ENCODE data around the gene HBB. TPM values are rescaled to one million over a fixed set of nuclear protein-coding genes. Genes with fewer than 3 reads are reported as not detected.
"Not testable (repeated sequence)": the region's sequence is repeated elsewhere in the genome, so short reads cannot be mapped to it uniquely, and the experiment has no call there.

HBB gene
- total RNA-seq, 1 donor from 2014 or later, result not detected

GRCh38 chr11:5267033-5267563 lies 40.2 kb upstream of the HBB start:
- no peak for TF ChIP-seq CTCF (IDR thresholded peaks at IDR 0.05; ENCODE audit: insufficient read depth, low read length, severe bottlenecking)
- DNase-seq (ENCODE audit: low read depth) (no peak), FAIRE-seq (no peak)
- Histone ChIP-seq H3K4me3 (ENCODE audit: low read depth, low read length) (no peak overlapping the region), H3K36me3 (ENCODE audit: control insufficient read depth, insufficient read depth, low read length) (no peaks in the 10 kb centered on the region), H3K27me3 (ENCODE audit: control insufficient read depth, insufficient read depth, low read length) (no peaks in the 10 kb centered on the region)

GRCh38 chr11:5266609-5267008 lies 39.7 kb upstream of the HBB start:
- Histone ChIP-seq H3K36me3 (ENCODE audit: control insufficient read depth, insufficient read depth, low read length) (no peaks in the 10 kb centered on the region), H3K4me3 (ENCODE audit: low read depth, low read length) (no peak overlapping the region), H3K27me3 (ENCODE audit: control insufficient read depth, insufficient read depth, low read length) (no peaks in the 10 kb centered on the region)
- FAIRE-seq (no peak), DNase-seq (ENCODE audit: low read depth) (no peak)
- no peak for TF ChIP-seq CTCF (IDR thresholded peaks at IDR 0.05; ENCODE audit: insufficient read depth, low read length, severe bottlenecking)

GRCh38 chr11:5265832-5266231 lies 39.0 kb upstream of the HBB start:
- DNase-seq (ENCODE audit: low read depth) (no peak), FAIRE-seq (no peak)
- TF ChIP-seq CTCF (IDR thresholded peaks at IDR 0.05; ENCODE audit: insufficient read depth, low read length, severe bottlenecking), result no peak
- H3K36me3 ChIP-seq (ENCODE audit: control insufficient read depth, insufficient read depth, low read length), result no peaks in the 10 kb centered on the region
- H3K27me3 ChIP-seq (ENCODE audit: control insufficient read depth, insufficient read depth, low read length), result no peaks in the 10 kb centered on the region
- H3K4me3 ChIP-seq (ENCODE audit: low read depth, low read length), result no peak overlapping the region

- no peak for FAIRE-seq
- Histone ChIP-seq H3K27me3 (ENCODE audit: control insufficient read depth, insufficient read depth, low read length) (no peaks in the 10 kb centered on the region), H3K4me3 (ENCODE audit: low read depth, low read length) (no peak overlapping the region), H3K36me3 (ENCODE audit: control insufficient read depth, insufficient read depth, low read length) (no peaks in the 10 kb centered on the region)
- no peak for DNase-seq (ENCODE audit: low read depth)
- no peak for TF ChIP-seq CTCF (IDR thresholded peaks at IDR 0.05; ENCODE audit: insufficient read depth, low read length, severe bottlenecking)
These were observed 31.8 kb upstream of the HBB start for GRCh38 chr11:5258543-5259262.

GRCh38 chr11:5257296-5257695 lies 30.4 kb upstream of the HBB start:
- H3K4me3 ChIP-seq (ENCODE audit: low read depth, low read length), result no peak overlapping the region
- no peaks in the 10 kb centered on the region for H3K36me3 ChIP-seq (ENCODE audit: control insufficient read depth, insufficient read depth, low read length)
- no peak for FAIRE-seq
- DNase-seq (ENCODE audit: low read depth), result no peak
- H3K27me3 ChIP-seq (ENCODE audit: control insufficient read depth, insufficient read depth, low read length), result no peaks in the 10 kb centered on the region
- TF ChIP-seq CTCF (IDR thresholded peaks at IDR 0.05; ENCODE audit: insufficient read depth, low read length, severe bottlenecking), result no peak

- not testable (repeated sequence) for H3K27me3 ChIP-seq (ENCODE audit: control insufficient read depth, insufficient read depth, low read length); H3K4me3 ChIP-seq (ENCODE audit: low read depth, low read length); H3K36me3 ChIP-seq (ENCODE audit: control insufficient read depth, insufficient read depth, low read length); DNase-seq (ENCODE audit: low read depth); FAIRE-seq
These were observed 28.0 kb upstream of the HBB start, which contains the start of gene HBG2 for GRCh38 chr11:5254646-5255413. HBG2 (minus strand) TSS chr11:5254781; CDS start chr11:5254728, 53 bp downstream.

GRCh38 chr11:5254023-5254422 lies 27.2 kb upstream of the HBB start:
- not testable (repeated sequence) for H3K36me3 ChIP-seq (ENCODE audit: control insufficient read depth, insufficient read depth, low read length); DNase-seq (ENCODE audit: low read depth); FAIRE-seq

GRCh38 chr11:5253440-5253839 lies 26.6 kb upstream of the HBB start:
- not testable (repeated sequence) for H3K27me3 ChIP-seq (ENCODE audit: control insufficient read depth, insufficient read depth, low read length); H3K4me3 ChIP-seq (ENCODE audit: low read depth, low read length); DNase-seq (ENCODE audit: low read depth); H3K36me3 ChIP-seq (ENCODE audit: control insufficient read depth, insufficient read depth, low read length); FAIRE-seq

More at GRCh38 chr11:5254023-5254422, 27.2 kb upstream of the HBB start:
- not testable (repeated sequence) for H3K27me3 ChIP-seq (ENCODE audit: control insufficient read depth, insufficient read depth, low read length); H3K4me3 ChIP-seq (ENCODE audit: low read depth, low read length)

Measured in bronchial epithelial cell (primary cell).